Activated T-helper 17 cell treated with anti-CD3 and anti-CD28 coated beads, Interleukin-2, amount 50 U/mL, for 72 hours (primary cell): ENCODE measurements around the gene ABCC5. TPM values are rescaled to one million over a fixed set of nuclear protein-coding genes. Genes with fewer than 3 reads are reported as not detected.

Experiments
- total RNA-seq, 2 donors: library from RNA; stranded (reverse); gene quantifications; one replicate each; pipeline ENCODE4 v1.2.3, GENCODE V29; 2022

Gene ABCC5
- total RNA-seq, 2 donors from 2014 or later, result 9.1 to 14.8 TPM

Other genes starting within 250 kb of the ABCC5 start
- gene MAP6D1, start 192.3 kb downstream of the ABCC5 start, total RNA-seq, result 1 to 10 TPM; 1.4 to 2.0 TPM
- gene PARL, start 133.0 kb downstream of the ABCC5 start, total RNA-seq, result 10 to 100 TPM; 78.9 to 97.6 TPM
- gene HTR3D, start 13.9 kb upstream of the ABCC5 start, total RNA-seq, result not detected
- not detected for gene HTR3C, start 35.2 kb upstream of the ABCC5 start, total RNA-seq
- gene HTR3E, start 79.2 kb upstream of the ABCC5 start, total RNA-seq, result not detected
- 10 to 100 TPM; 48.7 to 64.6 TPM for gene EIF2B5, start 117.5 kb upstream of the ABCC5 start, total RNA-seq
- gene DVL3, start 137.5 kb upstream of the ABCC5 start, total RNA-seq, result 10 to 100 TPM; 40.3 to 42.5 TPM
- gene AP2M1, start 157.0 kb upstream of the ABCC5 start, total RNA-seq, result 100 to 1,000 TPM; 206 to 244 TPM
- 10 to 100 TPM; 75.5 to 93.5 TPM for gene ABCF3, start 168.3 kb upstream of the ABCC5 start, total RNA-seq
- not detected for gene VWA5B2, start 211.7 kb upstream of the ABCC5 start, total RNA-seq
- 10 to 100 TPM; 33.4 to 49.9 TPM for gene ALG3, start 231.1 kb upstream of the ABCC5 start, total RNA-seq
- 10 to 100 TPM in 1 of 2 donors, 1 to 10 TPM in 1; 8.0 to 13.6 TPM for gene EEF1AKMT4, start 231.8 kb upstream of the ABCC5 start, total RNA-seq
- 1 to 10 TPM in 1 of 2 donors, under 1 TPM in 1; 0.64 to 1.2 TPM for gene CAMK2N2, start 243.7 kb upstream of the ABCC5 start, total RNA-seq